HAP-1 (cell line): ENCODE data around the gene SSH2.
"Not testable (repeated sequence)": the region's sequence is repeated elsewhere in the genome, so short reads cannot be mapped to it uniquely, and the experiment has no call there.

Experiments used
- DNase-seq, 2 experiments: peaks; one replicate each; pipeline ENCODE4 v3.0.0-alpha.2; 2016 to 2020; ENCODE audit warnings: low spot score in 2 of 2
- H3K27me3 ChIP-seq: fragments of 250-450 bp; sonication (Bioruptor Pico); 2 replicates; pipeline ENCODE4 v1.5.1; 2020; ENCODE audit warnings: low read depth, mild to moderate bottlenecking, moderate library complexity
- H3K36me3 ChIP-seq: fragments of 250-450 bp; sonication (Bioruptor Pico); replicated peaks from 2 replicates; pipeline ENCODE4 v1.5.1; 2020; ENCODE audit warnings: mild to moderate bottlenecking
- H3K4me1 ChIP-seq: fragments of 250-450 bp; sonication (Bioruptor Pico); 2 replicates; pipeline ENCODE4 v1.5.1; 2020; ENCODE audit warnings: mild to moderate bottlenecking
- H3K4me3 ChIP-seq: fragments of 250-450 bp; sonication (Bioruptor Pico); 2 replicates; pipeline ENCODE4 v1.5.1; 2020; ENCODE audit warnings: mild to moderate bottlenecking, moderate library complexity
- H3K9me3 ChIP-seq: fragments of 250-450 bp; sonication (Bioruptor Pico); 2 replicates; pipeline ENCODE4 v1.5.1; 2020; ENCODE audit warnings: mild to moderate bottlenecking, moderate library complexity
- in situ Hi-C: fragments of 300-500 bp; cut with MboI; formaldehyde crosslinking; loops from 3 replicates; pipeline ENCODE4 v1.14.3; 2020; ENCODE audit warnings: low sequenced_read_pairs, inconsistent platforms, mixed read lengths

SSH2 gene

GRCh38 chr17:29929533-29930408 is at the start of gene SSH2:
Gene SSH2, minus strand, starts transcription at chr17:29930228. Its CDS starts 228 bp downstream, at chr17:29930000.
- in situ Hi-C loops = loop anchor here (5.0 to 25.0 kb wide), 2 partner anchors 112 to 317 kb away; partner anchors contain the start of gene CORO6

DNA sequence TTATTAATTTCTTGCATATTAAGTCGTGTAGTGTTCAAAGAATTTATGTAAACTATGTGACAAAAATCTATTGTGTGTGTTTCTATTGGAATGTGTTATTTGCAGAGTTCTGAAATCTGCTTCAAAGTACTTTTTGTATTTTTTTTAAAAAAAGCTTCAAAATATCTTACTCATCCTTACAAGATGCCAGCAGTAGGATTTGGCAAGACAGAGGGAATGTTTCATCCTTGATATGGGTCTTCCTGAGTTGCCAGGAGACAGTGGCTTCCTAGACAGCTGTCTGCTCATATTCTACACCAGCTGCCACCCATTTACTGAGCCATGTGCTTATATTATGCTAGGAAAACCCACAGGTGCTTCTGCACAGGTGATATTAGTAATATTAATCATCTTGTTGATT is 47.8 kb upstream of the SSH2 start:
- no peaks in the 10 kb centered on the region for H3K27me3 ChIP-seq
- H3K4me1 ChIP-seq = no peaks in the 10 kb centered on the region
- no peaks in the 10 kb centered on the region for H3K9me3 ChIP-seq
- in situ Hi-C loops = no loop called here
- DNase-seq = no peak
- no peak overlapping the region for H3K4me3 ChIP-seq
- H3K36me3 ChIP-seq = no peaks in the 10 kb centered on the region

More at GRCh38 chr17:29929533-29930408, at the start of gene SSH2:
- Histone ChIP-seq H3K4me3 (peak within 1 kb of the TSS; percentile 76), H3K4me1 (peaks cover 27% of the 10 kb centered on the region), H3K27me3 (no peaks in the 10 kb centered on the region), H3K9me3 (no peaks in the 10 kb centered on the region), H3K36me3 (no peaks in the 10 kb centered on the region)
- peak; percentile 88 to 94 for DNase-seq

- H3K9me3 ChIP-seq = no peaks in the 10 kb centered on the region
- H3K4me3 ChIP-seq = no peak overlapping the region
- no peaks in the 10 kb centered on the region for H3K4me1 ChIP-seq
- H3K27me3 ChIP-seq = no peaks in the 10 kb centered on the region
- no peaks in the 10 kb centered on the region for H3K36me3 ChIP-seq
- in situ Hi-C loops = no loop called here
- DNase-seq = no peak
Observed at GRCh38 chr17:29973005-29973404, 43.0 kb upstream of the SSH2 start.

GRCh38 chr17:29972277-29972676 is 42.2 kb upstream of the SSH2 start:
- Histone ChIP-seq H3K27me3 (no peaks in the 10 kb centered on the region), H3K4me1 (no peaks in the 10 kb centered on the region), H3K9me3 (no peaks in the 10 kb centered on the region), H3K36me3 (no peaks in the 10 kb centered on the region), H3K4me3 (no peak overlapping the region)
- no peak for DNase-seq
- in situ Hi-C loops = no loop called here

DNA sequence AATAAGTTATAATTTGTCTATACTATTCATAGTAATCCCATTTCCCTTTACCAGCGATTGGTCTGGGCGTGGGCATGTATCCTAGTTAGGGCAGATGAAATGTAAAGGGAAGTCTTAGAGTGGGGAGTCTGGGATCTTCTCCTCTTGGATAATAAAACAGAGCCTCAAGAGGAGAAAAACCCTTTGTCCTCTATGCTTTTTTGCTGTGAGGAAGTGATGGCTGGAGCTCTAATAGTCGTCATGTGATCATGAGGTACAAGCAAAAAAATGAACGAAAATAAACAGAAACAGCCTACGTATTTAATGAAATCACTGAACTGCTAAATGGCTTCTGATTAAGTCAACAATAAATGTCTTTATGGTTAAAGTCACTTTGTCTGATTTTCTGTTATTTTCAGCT is 38.2 kb upstream of the SSH2 start:
- no peaks in the 10 kb centered on the region for H3K36me3 ChIP-seq
- DNase-seq = no peak

GRCh38 chr17:29962656-29963055 is 32.6 kb upstream of the SSH2 start:
- H3K9me3 ChIP-seq = no peaks in the 10 kb centered on the region; the same call in 1 of the 2 replicates
- DNase-seq = no peak
- H3K4me3 ChIP-seq = no peak overlapping the region
- no peaks in the 10 kb centered on the region for H3K4me1 ChIP-seq
- H3K36me3 ChIP-seq = no peaks in the 10 kb centered on the region
- no peaks in the 10 kb centered on the region for H3K27me3 ChIP-seq
- in situ Hi-C loops = no loop called here

More for the DNA sequence above, 38.2 kb upstream of the SSH2 start:
- no peaks in the 10 kb centered on the region for H3K27me3 ChIP-seq
- H3K4me1 ChIP-seq = no peaks in the 10 kb centered on the region
- no peak overlapping the region for H3K4me3 ChIP-seq
- H3K9me3 ChIP-seq = no peaks in the 10 kb centered on the region
- in situ Hi-C loops = no loop called here

GRCh38 chr17:29959658-29960337 is 29.8 kb upstream of the SSH2 start:
- H3K9me3 ChIP-seq = no peaks in the 10 kb centered on the region; the same call in 1 of the 2 replicates
- no peaks in the 10 kb centered on the region for H3K4me1 ChIP-seq
- in situ Hi-C loops = no loop called here
- no peaks in the 10 kb centered on the region for H3K36me3 ChIP-seq
- H3K4me3 ChIP-seq = no peak overlapping the region
- no peak for DNase-seq
- no peaks in the 10 kb centered on the region for H3K27me3 ChIP-seq

- Histone ChIP-seq H3K4me3 (no peak overlapping the region), H3K4me1 (no peaks in the 10 kb centered on the region), H3K36me3 (no peaks in the 10 kb centered on the region), H3K27me3 (no peaks in the 10 kb centered on the region), H3K9me3 (no peaks in the 10 kb centered on the region; the same call in 1 of the 2 replicates)
- in situ Hi-C loops = no loop called here
- no peak for DNase-seq
Observed at GRCh38 chr17:29958947-29959657, 29.1 kb upstream of the SSH2 start.

DNA sequence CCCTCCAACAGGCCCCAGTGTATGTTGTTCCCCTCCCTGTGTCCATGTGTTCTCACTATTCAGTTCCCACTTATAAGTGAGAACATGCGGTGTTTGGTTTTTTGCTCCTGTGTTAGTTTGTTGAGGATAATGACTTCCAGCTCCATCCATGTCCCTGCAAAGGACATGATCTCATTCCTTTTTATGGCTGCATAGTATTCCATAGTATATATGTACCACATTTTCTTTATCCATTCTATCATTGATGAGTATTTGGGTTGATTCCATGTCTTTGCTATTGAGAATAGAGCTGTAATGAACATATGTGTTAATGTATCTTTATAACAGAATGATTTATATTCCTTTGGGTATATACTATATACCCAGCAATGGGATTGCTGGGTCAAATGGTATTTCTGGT is 27.5 kb upstream of the SSH2 start:
- H3K4me1 ChIP-seq, H3K4me3 ChIP-seq, H3K36me3 ChIP-seq, in situ Hi-C loops, H3K9me3 ChIP-seq, DNase-seq, H3K27me3 ChIP-seq: not testable (repeated sequence)

DNA sequence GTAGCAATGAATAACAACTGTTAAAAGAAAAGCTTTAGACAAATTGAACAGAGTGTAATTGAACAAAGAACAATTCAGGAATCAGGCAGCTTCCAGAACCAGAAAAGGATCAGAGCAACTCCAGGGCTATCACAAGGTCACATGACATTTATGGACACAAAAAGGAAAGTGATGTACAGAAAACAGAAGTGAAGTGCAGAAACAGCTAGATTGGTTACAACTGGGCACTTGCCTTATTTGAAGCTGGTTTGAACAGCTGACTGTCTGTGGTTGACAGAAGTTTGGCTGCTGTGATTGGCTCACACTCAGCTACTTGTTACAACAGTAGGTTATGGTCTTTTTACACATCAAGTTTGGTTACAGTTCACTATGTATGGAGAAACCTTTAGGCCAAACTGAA is 26.2 kb upstream of the SSH2 start:
- no peak for DNase-seq
- Histone ChIP-seq H3K27me3 (no peaks in the 10 kb centered on the region), H3K4me3 (no peak overlapping the region), H3K4me1 (no peaks in the 10 kb centered on the region), H3K36me3 (no peaks in the 10 kb centered on the region), H3K9me3 (no peaks in the 10 kb centered on the region; the same call in 1 of the 2 replicates)
- in situ Hi-C loops = no loop called here

GRCh38 chr17:29954405-29954804 is 24.4 kb upstream of the SSH2 start:
- H3K4me3 ChIP-seq = no peak overlapping the region
- DNase-seq = no peak
- in situ Hi-C loops = no loop called here
- no peaks in the 10 kb centered on the region for H3K4me1 ChIP-seq
- no peaks in the 10 kb centered on the region for H3K36me3 ChIP-seq
- H3K9me3 ChIP-seq = no peaks in the 10 kb centered on the region; the same call in 1 of the 2 replicates
- no peaks in the 10 kb centered on the region for H3K27me3 ChIP-seq

DNA sequence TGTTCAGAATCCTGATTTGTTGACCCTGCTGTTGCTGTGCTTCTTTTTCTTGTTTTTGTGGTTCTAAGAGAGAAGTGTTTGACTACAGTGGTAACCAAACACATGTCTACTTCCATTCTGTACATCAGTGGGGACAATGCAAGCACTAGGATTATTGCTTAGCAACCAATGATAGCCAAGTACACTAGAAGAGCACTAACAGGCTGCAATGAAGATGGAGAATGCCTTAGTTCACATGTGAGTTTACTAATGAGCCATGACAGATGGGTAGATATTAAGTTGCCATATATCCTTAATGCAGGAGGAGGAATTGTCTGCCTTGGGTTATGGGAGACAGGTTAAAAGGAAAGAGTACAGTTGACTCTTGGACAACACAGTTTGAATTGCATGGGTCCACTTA is 19.7 kb upstream of the SSH2 start:
- Histone ChIP-seq H3K36me3 (no peaks in the 10 kb centered on the region), H3K27me3 (no peaks in the 10 kb centered on the region), H3K9me3 (no peaks in the 10 kb centered on the region; the same call in 1 of the 2 replicates), H3K4me1 (0 out of 2 replicates have a peak, but pooled peaks cover 3% of the 10 kb centered on the region), H3K4me3 (no peak overlapping the region)
- DNase-seq = peak in 1 of 2 experiments; percentile 7
- in situ Hi-C loops = loop anchor here (25.0 kb wide), 1 partner anchor 337 kb away; the partner anchor contains the start of gene CORO6

- in situ Hi-C loops = loop anchor here (25.0 kb wide), 1 partner anchor 336 kb away; the partner anchor contains the start of gene CORO6
Observed at GRCh38 chr17:29948448-29949215, 18.6 kb upstream of the SSH2 start.

More at GRCh38 chr17:29948448-29949215, 18.6 kb upstream of the SSH2 start:
- no peaks in the 10 kb centered on the region for H3K27me3 ChIP-seq
- DNase-seq = no peak
- H3K36me3 ChIP-seq = no peaks in the 10 kb centered on the region
- no peak overlapping the region for H3K4me3 ChIP-seq
- H3K9me3 ChIP-seq = no peaks in the 10 kb centered on the region
- H3K4me1 ChIP-seq = 0 out of 2 replicates have a peak, but pooled peaks cover 3% of the 10 kb centered on the region
